ENCODE measurements around the gene DDX55.

DDX55 gene

GRCh38 chr12:123654129-123654701, 52.3 kb downstream of the DDX55 start:
- H3K4me3 ChIP-seq (replicated peaks in 1 of 2; ENCODE audit: low read depth in 2 of 2, low read length in 2 of 2): no peak overlapping the region
- TF ChIP-seq CTCF (IDR thresholded peaks at IDR 0.05; ENCODE audit: low read depth, low read length): no peak
- DNase-seq (ENCODE audit: low read depth in 2 of 2): no peak

- DNase-seq (ENCODE audit: low read depth in 2 of 2): no peak
- no peak for TF ChIP-seq CTCF (IDR thresholded peaks at IDR 0.05; ENCODE audit: low read depth, low read length)
- H3K4me3 ChIP-seq (replicated peaks in 1 of 2; ENCODE audit: low read depth in 2 of 2, low read length in 2 of 2): no peak overlapping the region
Measured at GRCh38 chr12:123655420-123655819, 53.5 kb downstream of the DDX55 start.

- H3K4me3 ChIP-seq (replicated peaks in 1 of 2; ENCODE audit: low read depth in 2 of 2, low read length in 2 of 2): no peak overlapping the region
- no peak for TF ChIP-seq CTCF (IDR thresholded peaks at IDR 0.05; ENCODE audit: low read depth, low read length)
- DNase-seq (ENCODE audit: low read depth in 2 of 2): no peak
Measured at GRCh38 chr12:123656392-123656791, 54.5 kb downstream of the DDX55 start.

- no peak overlapping the region for H3K4me3 ChIP-seq (replicated peaks in 1 of 2; ENCODE audit: low read depth in 2 of 2, low read length in 2 of 2)
- no peak for TF ChIP-seq CTCF (IDR thresholded peaks at IDR 0.05; ENCODE audit: low read depth, low read length)
- no peak for DNase-seq (ENCODE audit: low read depth in 2 of 2)
Measured at GRCh38 chr12:123657211-123657610, 55.3 kb downstream of the DDX55 start.

- no peak overlapping the region for H3K4me3 ChIP-seq (replicated peaks in 1 of 2; ENCODE audit: low read depth in 2 of 2, low read length in 2 of 2)
- peak; percentile 85 to 94 for DNase-seq (ENCODE audit: low read depth in 2 of 2)
Measured at GRCh38 chr12:123659996-123660727, 58.3 kb downstream of the DDX55 start.

GRCh38 chr12:123667771-123668170, 65.9 kb downstream of the DDX55 start:
- no peak overlapping the region for H3K4me3 ChIP-seq (replicated peaks in 1 of 2; ENCODE audit: low read depth in 2 of 2, low read length in 2 of 2)
- no peak for TF ChIP-seq CTCF (IDR thresholded peaks at IDR 0.05; ENCODE audit: low read depth, low read length)
- DNase-seq (ENCODE audit: low read depth in 2 of 2): no peak

More at GRCh38 chr12:123659996-123660727, 58.3 kb downstream of the DDX55 start:
- TF ChIP-seq CTCF (IDR thresholded peaks at IDR 0.05; ENCODE audit: low read depth, low read length): no peak
